H1 (cell line): ENCODE measurements around the gene BABAM1. TPM values are rescaled to one million over a fixed set of nuclear protein-coding genes. Genes with fewer than 3 reads are reported as not detected.

Experiments
- ASH2L ChIP-seq: fragments of 200-600, 300-600 bp; sonication (generic); IDR thresholded peaks from one replicate; pipeline ENCODE4 v1.7.1; 2017; ENCODE audit warnings: low read length
- ATF2 ChIP-seq: IDR thresholded peaks from 2 replicates; pipeline ENCODE4 v1.6.1; 2012; ENCODE audit warnings: low read length, inconsistent platforms
- BACH1 ChIP-seq: IDR thresholded peaks from 2 replicates; pipeline ENCODE4 v1.6.1; 2012; ENCODE audit warnings: low read length, improper control_type of control experiment
- CBX8 ChIP-seq: fragments of 300-800, 300-1000 bp; sonication (generic); IDR thresholded peaks from 2 replicates; pipeline ENCODE4 v1.7.1; 2016; ENCODE audit warnings: low read depth, low read length, borderline replicate concordance
- CHD2 ChIP-seq: IDR thresholded peaks from 2 replicates; pipeline ENCODE4 v1.6.1; 2012; ENCODE audit warnings: low read length, improper control_type of control experiment
- CTCF ChIP-seq, 3 experiments: IDR thresholded peaks; 1 replicate in 2 of 3; 2 replicates in 1 of 3; pipeline versions ENCODE4 v1.5.1 to v1.6.1; 2011; ENCODE audit warnings: low read length in 3 of 3, mild to moderate bottlenecking in 3 of 3, inconsistent platforms in 2 of 3, low read depth in 1 of 3, moderate library complexity in 1 of 3; ENCODE audit not compliant: insufficient read depth in 1 of 3; ENCODE audit errors: control extremely low read depth in 1 of 3
- EGR1 ChIP-seq: IDR thresholded peaks from 2 replicates; pipeline ENCODE4 v1.6.1; 2011; ENCODE audit warnings: low read depth, low read length, borderline replicate concordance
- GTF2F1 ChIP-seq: IDR thresholded peaks from 2 replicates; pipeline ENCODE4 v1.6.1; 2012; ENCODE audit warnings: low read depth, low read length, improper control_type of control experiment, borderline replicate concordance
- HDAC2 ChIP-seq, 2 experiments: fragments of 300-600 bp in 1 of 2; sonication (generic) in 1 of 2; IDR thresholded peaks; 2 replicates each; pipeline ENCODE4 v1.6.1; 2011 to 2012; ENCODE audit warnings: low read depth in 2 of 2, low read length in 2 of 2, mild to moderate bottlenecking in 2 of 2, moderate library complexity in 2 of 2, borderline replicate concordance in 1 of 2, inconsistent platforms in 1 of 2
- JUN ChIP-seq: IDR thresholded peaks from 2 replicates; pipeline ENCODE4 v1.6.1; 2011; ENCODE audit warnings: low read depth, mild to moderate bottlenecking, improper control_type of control experiment, low read length
- JUND ChIP-seq: IDR thresholded peaks from 2 replicates; pipeline ENCODE4 v1.6.1; 2011; ENCODE audit warnings: mild to moderate bottlenecking, improper control_type of control experiment, low read length
- KDM1A ChIP-seq: fragments of 200-600, 300-600 bp; sonication (generic); IDR thresholded peaks from 2 replicates; pipeline ENCODE4 v1.7.1; 2016; ENCODE audit warnings: mild to moderate bottlenecking, low read length, borderline replicate concordance
- MAX ChIP-seq: IDR thresholded peaks from 2 replicates; pipeline ENCODE4 v1.6.1; 2012; ENCODE audit warnings: inconsistent platforms
- NRF1 ChIP-seq: IDR thresholded peaks from 2 replicates; pipeline ENCODE4 v1.6.1; 2011; ENCODE audit warnings: mild to moderate bottlenecking, low read depth, low read length, improper control_type of control experiment
- PHF8 ChIP-seq: fragments of 200-600 bp; sonication (generic); conservative IDR thresholded peaks from 2 replicates; pipeline ENCODE4 v1.7.1; 2012; ENCODE audit warnings: low read depth, mild to moderate bottlenecking, inconsistent platforms, low read length, moderate library complexity
- POLR2A ChIP-seq, 2 experiments: IDR thresholded peaks; 1 replicate in 1 of 2; 2 replicates in 1 of 2; pipeline ENCODE4 v1.6.1; 2011; ENCODE audit warnings: low read depth in 2 of 2, low read length in 2 of 2, mild to moderate bottlenecking in 2 of 2; ENCODE audit errors: control extremely low read depth in 1 of 2
- RXRA ChIP-seq: IDR thresholded peaks from 2 replicates; pipeline ENCODE4 v1.6.1; 2011; ENCODE audit warnings: low read depth, mild to moderate bottlenecking, low read length, moderate library complexity; ENCODE audit not compliant: insufficient read depth
- SUZ12 ChIP-seq: fragments of 200-600 bp; sonication (generic); IDR thresholded peaks from 2 replicates; pipeline ENCODE4 v1.6.1; 2012; ENCODE audit warnings: mild to moderate bottlenecking, inconsistent platforms, low read length, moderate library complexity, mixed read lengths
- TCF12 ChIP-seq: IDR thresholded peaks from 2 replicates; pipeline ENCODE4 v1.6.1; 2011; ENCODE audit warnings: low read depth, mild to moderate bottlenecking, low read length
- YY1 ChIP-seq: IDR thresholded peaks from 2 replicates; pipeline ENCODE4 v1.6.1; 2011; ENCODE audit warnings: low read depth, mild to moderate bottlenecking, low read length
- ZNF274 ChIP-seq: IDR thresholded peaks from 2 replicates; pipeline ENCODE4 v1.7.0; 2012; ENCODE audit warnings: low read length, borderline replicate concordance; ENCODE audit errors: extremely low read depth
- polyA plus RNA-seq, 7 experiments: library from polyadenylated mRNA; depleted of rRNA in 3 of 7; stranded (reverse) in 5 of 7; unstranded in 2 of 7; fragments of >200 nt in 5 of 7; fragments of 200-250 nt in 2 of 7; gene quantifications; 1 replicate in 5 of 7; 2 replicates in 1 of 7; 4 replicates in 1 of 7; pipeline versions ENCODE4 v1.2.1 to v1.2.3, GENCODE V29; 2011 to 2013; ENCODE audit warnings: missing spikeins in 2 of 7, mixed read lengths in 2 of 7
- total RNA-seq: library from RNA; stranded (reverse); fragmentation: NEBNext Ultra II Directional; extraction: Animal tissue kit (Norgen Biotek cat#: 25700); gene quantifications from 2 replicates; pipeline ENCODE4 v1.2.1, GENCODE V29; 2021

Gene BABAM1
- total and polyA plus RNA-seq, 2 of the 8 experiments (the other 6 are each of a cell fraction or from before 2014, with no cell fraction given), result 127 to 133 TPM

- TF ChIP-seq CTCF (IDR thresholded peaks at IDR 0.05; ENCODE audit: control extremely low read depth in 1 of 3, insufficient read depth in 1 of 3, low read depth in 1 of 3, low read length in 3 of 3) (peak; percentile 32 to 51 (median 45)), CHD2 (no peak), ATF2 (no peak), KDM1A (no peak), HDAC2 (IDR thresholded peaks at IDR 0.05; ENCODE audit: borderline replicate concordance in 1 of 2, low read depth in 2 of 2, low read length in 2 of 2) (peak; percentile 51 to 65; a peak in 2 of 4 replicates), ASH2L (peak; percentile 19), JUND (no peak), RXRA (no peak), NRF1 (no peak), CBX8 (no peak), TCF12 (no peak), ZNF274 (no peak), SUZ12 (no peak), GTF2F1 (no peak), BACH1 (peak; percentile 86), PHF8 (peak; percentile 45), POLR2A (IDR thresholded peaks at IDR 0.05; ENCODE audit: control extremely low read depth in 1 of 2, low read depth in 2 of 2, low read length in 2 of 2) (peak in 1 of 2 experiments; percentile 8; a peak in 1 of 3 replicates), JUN (no peak), YY1 (peak; percentile 68; the same call in 1 of the 2 replicates), EGR1 (no peak), MAX (no peak)
These were observed 31.8 kb upstream of the BABAM1 start (continued) for GRCh38 chr19:17235300-17235970.
